ENCODE data around the gene TBKBP1.

Gene TBKBP1

GRCh38 chr17:47729476-47729875, 35.5 kb downstream of the TBKBP1 start:
- TF ChIP-seq CTCF (IDR thresholded peaks at IDR 0.05; ENCODE audit: low read depth, low read length) = no peak
- no peak overlapping the region for H3K4me3 ChIP-seq (ENCODE audit: low read depth, low read length)

GRCh38 chr17:47730681-47731080, 36.7 kb downstream of the TBKBP1 start:
- H3K4me3 ChIP-seq (ENCODE audit: low read depth, low read length) = no peak overlapping the region
- TF ChIP-seq CTCF (IDR thresholded peaks at IDR 0.05; ENCODE audit: low read depth, low read length) = no peak

GRCh38 chr17:47731396-47731795, 37.4 kb downstream of the TBKBP1 start:
- H3K4me3 ChIP-seq (ENCODE audit: low read depth, low read length) = no peak overlapping the region
- no peak for TF ChIP-seq CTCF (IDR thresholded peaks at IDR 0.05; ENCODE audit: low read depth, low read length)

- no peak overlapping the region for H3K4me3 ChIP-seq (ENCODE audit: low read depth, low read length)
- no peak for TF ChIP-seq CTCF (IDR thresholded peaks at IDR 0.05; ENCODE audit: low read depth, low read length)
Measured at GRCh38 chr17:47732399-47733046, 38.6 kb downstream of the TBKBP1 start.

GRCh38 chr17:47733047-47733673, 39.2 kb downstream of the TBKBP1 start, which contains the start of gene TBX21:
TSS of gene TBX21 (plus strand) at chr17:47733236. CDS start at chr17:47733455, 219 bp downstream.
- TF ChIP-seq CTCF (IDR thresholded peaks at IDR 0.05; ENCODE audit: low read depth, low read length) = peak; percentile 8; the same call in 1 of the 2 replicates
- H3K4me3 ChIP-seq (ENCODE audit: low read depth, low read length) = peak within 1 kb of the TSS; percentile 4; the same call in 1 of the 2 replicates

- no peak overlapping the region for H3K4me3 ChIP-seq (ENCODE audit: low read depth, low read length)
- no peak for TF ChIP-seq CTCF (IDR thresholded peaks at IDR 0.05; ENCODE audit: low read depth, low read length)
Measured at GRCh38 chr17:47733674-47734410, 39.9 kb downstream of the TBKBP1 start.

GRCh38 chr17:47735139-47735464, 41.1 kb downstream of the TBKBP1 start:
- no peak for TF ChIP-seq CTCF (IDR thresholded peaks at IDR 0.05; ENCODE audit: low read depth, low read length)
- no peak overlapping the region for H3K4me3 ChIP-seq (ENCODE audit: low read depth, low read length)
